Forelimb muscle (tissue), 1 donor: ENCODE results near the gene NUP160. TPM values are rescaled to one million over a fixed set of nuclear protein-coding genes. Genes with fewer than 3 reads are reported as not detected.
"Not testable (repeated sequence)": the region's sequence is repeated elsewhere in the genome, so short reads cannot be mapped to it uniquely, and the experiment has no call there.

ENCODE experiments used
- DNase-seq: peaks from one replicate; pipeline ENCODE4 v3.0.0-alpha.2; 2013; ENCODE audit warnings: low read depth
- polyA plus RNA-seq: library from polyadenylated mRNA; unstranded; fragments of 120-200 nt; gene quantifications from one replicate; pipeline ENCODE4 v1.2.1, GENCODE V29; 2013; ENCODE audit not compliant: insufficient read length

NUP160 gene
- 29.1 TPM for polyA plus RNA-seq

- DNase-seq: no peak
Observed at GRCh38 chr11:47847892-47848699, at the start of gene NUP160. TSS of gene NUP160 (minus strand) at chr11:47848350. CDS start at chr11:47848318, 32 bp downstream.

GRCh38 chr11:47896199-47896598 is 48.0 kb upstream of the NUP160 start:
- no peak for DNase-seq

GRCh38 chr11:47895035-47895434 is 46.9 kb upstream of the NUP160 start:
- no peak for DNase-seq

- not testable (repeated sequence) for DNase-seq
Observed at GRCh38 chr11:47892546-47893276, 44.6 kb upstream of the NUP160 start.

GRCh38 chr11:47891886-47892285 is 43.7 kb upstream of the NUP160 start:
- DNase-seq: no peak

DNA sequence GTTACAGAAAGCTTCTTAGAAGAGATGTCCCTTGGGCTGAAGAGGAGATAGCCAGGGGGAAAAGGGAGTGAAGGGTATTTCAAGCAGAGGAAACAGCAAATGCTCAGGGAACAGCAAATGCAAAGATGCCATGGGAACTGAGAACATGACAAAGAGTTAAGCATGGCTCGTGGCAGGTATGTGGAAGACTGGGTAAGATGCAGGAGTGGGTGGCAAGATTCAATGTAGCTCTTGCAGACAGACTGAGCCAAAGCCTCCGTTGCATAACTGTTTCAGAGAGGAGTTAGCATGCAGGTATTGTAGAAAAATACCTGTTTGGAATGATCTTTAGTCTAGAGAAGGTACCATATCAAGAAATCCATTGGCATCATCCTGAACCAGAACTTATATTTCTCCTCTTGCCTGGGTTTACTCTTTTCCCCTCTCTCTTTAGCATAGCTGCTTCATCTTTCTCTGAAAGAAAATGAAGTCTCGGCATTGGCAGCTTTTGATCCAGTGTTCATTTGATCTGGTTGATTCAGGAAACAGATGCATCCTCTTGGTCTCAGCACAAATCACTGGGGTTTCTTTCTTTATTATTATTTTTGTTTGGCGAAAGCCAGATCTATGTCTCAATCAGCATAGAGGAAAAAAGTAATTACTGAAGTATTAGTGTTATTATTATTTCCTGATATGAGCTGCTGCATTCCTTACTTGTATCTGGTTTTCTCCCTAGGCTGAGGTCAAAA is 41.7 kb upstream of the NUP160 start:
- DNase-seq: no peak

DNA sequence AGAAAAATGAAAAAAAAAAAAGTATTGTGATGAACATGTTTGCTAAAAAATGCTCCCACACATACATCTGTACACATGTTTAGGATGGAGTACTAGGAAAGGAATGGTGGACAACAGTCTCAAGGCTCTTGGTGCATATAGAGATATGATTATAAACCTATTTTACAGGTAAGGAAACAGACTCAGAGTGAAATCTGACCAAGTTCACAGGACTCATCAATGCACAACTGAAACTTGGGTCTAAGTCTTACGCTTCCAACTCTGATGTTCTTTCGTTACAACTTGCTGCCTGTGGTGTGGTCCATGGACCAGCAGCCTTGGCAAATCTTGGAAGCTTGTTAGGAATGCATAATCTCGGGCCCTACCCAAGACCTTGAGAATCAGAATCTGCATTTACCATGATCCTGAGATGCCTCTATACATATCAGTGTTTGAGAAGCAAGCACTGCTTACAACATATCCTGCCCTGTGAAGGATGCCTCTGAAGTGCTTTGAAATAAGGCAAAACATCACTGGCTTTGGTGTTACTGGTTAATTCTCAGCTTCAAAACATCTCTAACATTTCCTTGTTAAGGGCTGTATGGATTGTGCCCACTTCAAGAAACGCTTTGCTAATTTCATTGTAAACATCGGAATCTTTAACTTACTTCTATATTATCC is 39.9 kb upstream of the NUP160 start:
- no peak for DNase-seq

- peak; percentile 43 for DNase-seq
Observed at GRCh38 chr11:47886096-47886495, 37.9 kb upstream of the NUP160 start.

- DNase-seq: not testable (repeated sequence)
Observed at GRCh38 chr11:47882437-47882836, 34.3 kb upstream of the NUP160 start.

DNA sequence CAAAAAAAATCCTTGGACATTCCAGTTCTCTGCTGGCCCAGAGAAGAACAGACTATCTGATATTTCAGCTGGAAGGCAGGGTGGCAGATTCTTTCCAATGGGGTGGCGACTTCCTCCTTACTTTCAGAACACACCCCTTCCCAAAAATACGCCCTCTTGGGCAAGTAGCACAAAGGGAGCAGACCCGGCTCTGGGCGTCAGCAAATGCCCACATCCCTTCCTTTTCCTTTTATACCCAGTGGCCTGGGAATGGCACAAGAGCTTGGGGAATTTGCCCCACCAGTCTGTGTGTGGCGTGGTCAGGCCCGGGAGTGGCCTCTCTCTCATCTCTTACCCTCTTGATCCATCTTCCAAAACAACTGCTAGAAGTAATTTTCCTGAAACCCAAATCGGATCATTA is 33.0 kb upstream of the NUP160 start:
- no peak for DNase-seq

GRCh38 chr11:47879259-47880158 is 31.4 kb upstream of the NUP160 start:
- no peak for DNase-seq

DNA sequence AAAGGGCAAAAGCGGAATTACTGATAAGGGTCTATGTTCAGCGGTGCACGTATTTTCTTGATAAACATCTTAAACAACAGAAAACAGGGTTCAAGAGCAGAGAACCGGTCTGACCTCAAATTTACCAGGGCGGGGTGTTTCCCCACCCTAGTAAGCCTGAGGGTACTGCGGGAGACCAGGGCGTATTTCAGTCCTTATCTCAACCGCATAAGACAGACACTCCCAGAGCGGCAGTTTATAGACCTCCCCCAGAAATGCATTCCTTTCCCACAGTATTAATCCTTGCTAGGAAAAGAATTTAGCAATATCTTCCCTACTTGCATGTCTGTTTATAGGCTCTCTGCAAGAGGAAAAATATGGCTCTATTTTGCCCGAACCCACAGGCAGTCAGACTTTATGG is 27.7 kb upstream of the NUP160 start:
- DNase-seq: not testable (repeated sequence)

- no peak for DNase-seq
Observed at GRCh38 chr11:47870404-47870803, 22.3 kb upstream of the NUP160 start.

DNA sequence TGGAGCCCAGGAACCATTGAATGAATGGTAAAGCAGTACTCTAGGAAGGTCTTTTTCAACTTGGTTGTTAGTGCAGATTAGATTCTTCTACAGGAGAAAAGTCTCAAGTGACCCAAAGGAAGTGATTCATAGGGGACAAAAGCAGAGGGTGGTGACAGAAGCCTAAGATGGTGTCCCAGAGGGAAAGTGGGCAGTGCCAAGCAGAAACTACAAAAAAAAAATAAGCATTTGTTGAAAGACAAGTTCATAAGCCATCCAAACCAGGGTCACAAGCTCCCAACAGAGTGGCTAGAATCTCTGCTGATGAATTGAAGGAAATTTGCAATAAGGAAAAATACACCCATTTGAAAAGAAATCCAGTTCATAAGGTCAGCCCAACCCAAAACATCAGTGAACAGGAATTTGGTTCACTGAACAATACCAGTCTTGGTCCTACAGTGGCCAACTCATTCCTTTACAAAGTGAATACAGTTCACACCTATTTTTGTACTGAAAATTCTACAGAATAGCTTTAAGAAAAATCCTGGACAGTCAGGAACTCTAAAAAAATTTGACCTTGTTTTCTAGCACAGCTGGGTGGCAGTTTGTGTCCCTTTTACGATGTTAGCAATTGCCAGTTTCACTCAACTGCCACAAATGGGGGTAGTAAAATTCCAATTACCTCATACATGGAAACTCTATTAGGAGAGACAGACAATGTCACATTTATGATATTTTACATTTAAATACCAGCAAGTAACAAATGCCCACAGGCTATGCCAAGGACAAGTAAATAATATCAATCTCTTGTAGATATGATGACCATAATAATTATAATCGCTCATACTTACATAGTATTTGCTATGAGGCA is 21.6 kb upstream of the NUP160 start:
- no peak for DNase-seq

DNA sequence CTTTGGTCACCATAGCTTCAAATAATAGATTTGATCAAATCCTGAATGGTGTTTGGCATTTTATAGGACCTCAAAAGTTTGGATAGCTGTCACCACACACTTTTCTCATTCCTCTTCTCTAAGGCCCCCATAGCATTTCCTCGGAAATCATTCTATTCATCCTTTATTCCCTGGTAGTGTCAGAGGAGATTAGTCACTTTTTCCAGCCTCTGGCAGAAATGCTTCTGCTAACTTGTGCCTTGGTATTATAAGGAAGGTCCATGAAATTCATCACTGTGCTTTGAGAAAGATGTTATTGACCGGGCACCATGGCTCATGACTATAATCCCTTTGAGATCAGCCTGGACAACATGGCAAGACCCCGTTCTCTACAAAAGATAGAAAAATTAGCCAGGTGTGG is 19.7 kb upstream of the NUP160 start:
- no peak for DNase-seq

GRCh38 chr11:47866892-47867291 is 18.7 kb upstream of the NUP160 start:
- not testable (repeated sequence) for DNase-seq

DNA sequence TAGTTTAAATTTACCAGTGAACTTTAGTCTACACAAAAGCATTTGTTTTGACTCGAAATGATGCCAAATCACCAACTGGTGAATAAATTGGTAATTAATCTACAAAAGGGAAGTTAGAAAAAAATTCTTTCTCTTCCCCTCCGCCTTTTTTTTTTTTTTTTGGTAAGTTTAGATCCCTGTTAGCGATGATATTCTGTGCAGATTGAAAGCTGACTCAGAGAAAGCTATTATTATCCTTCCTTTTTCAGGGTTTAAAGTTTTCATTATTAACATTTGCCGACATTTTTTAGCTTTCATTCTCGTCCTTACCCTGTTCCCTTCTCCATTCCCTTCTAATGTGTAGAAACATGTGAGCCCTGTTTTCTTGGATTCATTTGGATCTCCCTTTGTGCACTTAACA is 16.8 kb upstream of the NUP160 start:
- DNase-seq: no peak

DNA sequence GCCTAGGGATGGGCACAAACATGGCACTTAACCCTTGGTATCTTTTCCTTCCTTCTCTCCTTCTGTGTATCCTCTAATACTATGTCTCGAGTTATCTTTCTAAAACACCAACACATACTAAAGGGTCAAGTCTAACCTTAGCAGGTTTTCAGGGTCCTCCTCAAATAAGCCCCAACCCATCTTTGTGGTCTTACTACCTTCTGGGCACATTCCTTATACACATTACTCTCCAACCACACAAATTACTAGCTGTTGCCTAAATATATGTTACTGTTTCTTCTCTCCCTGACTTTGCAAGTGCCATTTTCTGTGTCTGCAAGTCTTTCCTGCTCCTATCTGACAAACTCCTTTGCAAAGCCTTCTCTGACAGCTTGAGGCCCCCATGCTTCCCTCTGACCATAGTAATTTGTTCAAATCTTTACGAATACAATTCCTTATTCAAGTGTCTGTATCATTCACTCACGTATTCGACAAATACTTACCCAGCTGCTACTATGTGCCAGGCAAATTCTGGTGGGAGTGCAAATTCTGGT is 15.8 kb upstream of the NUP160 start:
- no peak for DNase-seq

GRCh38 chr11:47863189-47863897 is 15.2 kb upstream of the NUP160 start:
- DNase-seq: no peak
